Mesendoderm (in vitro differentiated cells): ENCODE data around the gene CRELD2.

ENCODE experiments used
- DNase-seq: peaks from one replicate; pipeline ENCODE4 v3.0.0; 2013
- H2AK5ac ChIP-seq: 2 replicates; pipeline ENCODE4 v1.6.1; 2013; ENCODE audit warnings: low read length, inconsistent platforms
- H2BK120ac ChIP-seq: 2 replicates; pipeline ENCODE4 v1.6.1; 2013; ENCODE audit warnings: low read depth, mild to moderate bottlenecking, low read length, moderate library complexity, mixed read lengths
- H2BK15ac ChIP-seq: replicated peaks from 2 replicates; pipeline ENCODE4 v1.6.1; 2013; ENCODE audit warnings: low read depth, mild to moderate bottlenecking, moderate library complexity
- H2BK5ac ChIP-seq: 2 replicates; pipeline ENCODE4 v1.6.1; 2013; ENCODE audit warnings: low read length, inconsistent platforms
- H3K18ac ChIP-seq: 2 replicates; pipeline ENCODE4 v1.6.1; 2013; ENCODE audit warnings: mild to moderate bottlenecking, low read length, mixed read lengths
- H3K23ac ChIP-seq: one replicate; pipeline ENCODE4 v1.6.1; 2013; ENCODE audit warnings: low read length
- H3K27ac ChIP-seq: 2 replicates; pipeline ENCODE4 v1.5.1; 2013; ENCODE audit warnings: low read depth, mild to moderate bottlenecking, inconsistent platforms, low read length, moderate library complexity
- H3K27me3 ChIP-seq: 2 replicates; pipeline ENCODE4 v1.6.1; 2013; ENCODE audit warnings: low read length, control low read depth, mild to moderate bottlenecking, inconsistent platforms; ENCODE audit not compliant: insufficient read depth, poor library complexity
- H3K36me3 ChIP-seq: 2 replicates; pipeline ENCODE4 v1.6.1; 2013; ENCODE audit warnings: low read length, inconsistent platforms; ENCODE audit not compliant: control insufficient read depth, insufficient read depth
- H3K4ac ChIP-seq: one replicate; pipeline ENCODE4 v1.6.1; 2013; ENCODE audit warnings: low read depth, mild to moderate bottlenecking, low read length, moderate library complexity
- H3K4me1 ChIP-seq: 2 replicates; pipeline ENCODE4 v1.6.1; 2013; ENCODE audit warnings: low read depth, low read length, inconsistent platforms; ENCODE audit not compliant: control insufficient read depth
- H3K4me2 ChIP-seq: 2 replicates; pipeline ENCODE4 v1.6.1; 2013; ENCODE audit warnings: low read length
- H3K4me3 ChIP-seq: 2 replicates; pipeline ENCODE4 v1.5.1; 2013; ENCODE audit warnings: mild to moderate bottlenecking, low read length
- H3K56ac ChIP-seq: one replicate; pipeline ENCODE4 v1.6.1; 2013; ENCODE audit warnings: low read length
- H3K79me1 ChIP-seq: 2 replicates; pipeline ENCODE4 v1.6.1; 2013; ENCODE audit warnings: low read length, inconsistent platforms
- H3K79me2 ChIP-seq: 2 replicates; pipeline ENCODE4 v1.6.1; 2013; ENCODE audit warnings: mild to moderate bottlenecking, low read length; ENCODE audit not compliant: control insufficient read depth, insufficient read depth
- H3K9ac ChIP-seq: 2 replicates; pipeline ENCODE4 v1.6.1; 2013; ENCODE audit warnings: low read length, inconsistent platforms
- H4K5ac ChIP-seq: one replicate; pipeline ENCODE4 v1.6.1; 2013; ENCODE audit warnings: low read length
- H4K8ac ChIP-seq: one replicate; pipeline ENCODE4 v1.6.1; 2013; ENCODE audit warnings: low read depth, mild to moderate bottlenecking, control low read depth, low read length, moderate library complexity
- WGBS: extraction: QIAGEN DNeasy Blood & Tissue Kit; methylation state at CpG from one replicate; pipeline ENCODE4 v1.1.7; 2013; ENCODE audit warnings: low lambda C conversion rate, missing lambda C conversion rate; ENCODE audit not compliant: insufficient coverage; ENCODE audit errors: extremely low coverage; 5-methylcytosine and 5-hydroxymethylcytosine counted together

Gene CRELD2

DNA sequence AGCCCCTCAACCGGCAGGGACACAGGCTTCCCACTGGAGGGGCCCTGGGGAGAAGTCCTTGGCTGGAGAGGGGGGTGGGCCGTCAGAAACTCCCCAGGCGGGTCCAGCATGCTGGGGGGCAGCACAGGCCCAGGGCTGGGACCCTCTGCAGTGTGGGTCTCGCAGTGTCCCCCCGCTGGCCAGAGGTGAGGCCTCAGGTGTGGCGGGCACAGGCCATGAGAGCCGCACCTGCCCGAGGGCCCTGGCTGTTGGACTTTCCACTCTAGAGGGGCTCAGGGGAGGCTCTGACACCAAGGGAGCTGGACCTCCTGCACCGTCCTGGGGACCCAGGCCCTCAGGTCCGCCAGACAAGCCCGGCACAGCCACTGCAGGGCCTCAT lies 31.5 kb downstream of the CRELD2 start:
- Histone ChIP-seq H2BK5ac (no peak overlapping the region), H2BK15ac (no peak overlapping the region), H3K4me2 (no peak overlapping the region), H3K79me1 (no peaks in the 10 kb centered on the region), H3K27me3 (no peaks in the 10 kb centered on the region), H3K4me1 (no peaks in the 10 kb centered on the region), H3K4me3 (no peak overlapping the region), H3K4ac (no peak overlapping the region), H3K23ac (no peak overlapping the region), H2AK5ac (no peak overlapping the region), H4K8ac (no peak overlapping the region), H3K36me3 (no peaks in the 10 kb centered on the region), H2BK120ac (no peak overlapping the region), H3K56ac (no peak overlapping the region), H3K9ac (no peak overlapping the region), H3K27ac (no peak overlapping the region), H3K79me2 (no peaks in the 10 kb centered on the region), H4K5ac (no peak overlapping the region), H3K18ac (no peak overlapping the region)
- no peak for DNase-seq
- no CpG with 5 or more reads among the region's 11 CpGs for WGBS

DNA sequence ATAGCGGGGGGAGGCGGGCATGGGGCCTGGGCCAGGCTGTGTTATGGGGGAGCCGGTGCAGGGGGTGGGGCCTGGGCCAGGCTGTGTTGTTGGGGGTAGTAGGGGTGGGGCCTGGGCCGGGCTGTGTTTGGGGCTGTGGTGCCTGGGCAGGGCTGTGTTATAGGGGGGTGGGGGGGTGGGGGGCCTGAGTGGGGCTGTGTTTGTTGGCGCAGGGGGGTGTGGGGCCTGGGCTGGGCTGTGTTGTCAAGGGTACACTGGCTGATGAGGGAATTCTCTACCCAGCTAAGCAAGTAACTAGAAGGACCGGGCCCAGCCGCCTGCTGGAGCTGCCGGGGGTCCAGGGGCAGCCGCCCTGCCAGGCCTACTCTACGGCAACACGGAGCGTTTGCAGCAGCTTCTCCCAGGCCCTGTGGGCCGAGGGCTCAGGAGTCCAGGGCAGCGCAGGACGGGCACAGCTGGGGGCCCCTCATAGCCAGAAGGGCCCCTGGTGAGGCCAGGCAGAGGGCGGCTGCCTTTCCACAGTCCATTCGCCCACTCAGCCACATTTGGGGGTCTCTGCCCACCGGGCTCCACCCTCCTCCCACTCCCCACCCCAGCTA lies 32.1 kb downstream of the CRELD2 start:
- no peak for DNase-seq
- H3K27me3 ChIP-seq = no peaks in the 10 kb centered on the region
- H3K4me3 ChIP-seq = no peak overlapping the region
- no peak overlapping the region for H2BK5ac ChIP-seq
- H2BK15ac ChIP-seq = no peak overlapping the region
- no CpG with 5 or more reads among the region's 18 CpGs for WGBS
- H3K23ac ChIP-seq = no peak overlapping the region
- no peaks in the 10 kb centered on the region for H3K79me1 ChIP-seq
- H2AK5ac ChIP-seq = no peak overlapping the region
- H2BK120ac ChIP-seq = peak overlapping the region; percentile 5
- H3K36me3 ChIP-seq = no peaks in the 10 kb centered on the region
- H3K18ac ChIP-seq = no peak overlapping the region
- no peak overlapping the region for H4K5ac ChIP-seq
- peak overlapping the region; percentile 3 for H3K56ac ChIP-seq
- H3K27ac ChIP-seq = no peak overlapping the region
- no peak overlapping the region for H3K9ac ChIP-seq
- no peaks in the 10 kb centered on the region for H3K79me2 ChIP-seq
- H4K8ac ChIP-seq = no peak overlapping the region
- no peak overlapping the region for H3K4me2 ChIP-seq
- H3K4me1 ChIP-seq = no peaks in the 10 kb centered on the region
- H3K4ac ChIP-seq = no peak overlapping the region

DNA sequence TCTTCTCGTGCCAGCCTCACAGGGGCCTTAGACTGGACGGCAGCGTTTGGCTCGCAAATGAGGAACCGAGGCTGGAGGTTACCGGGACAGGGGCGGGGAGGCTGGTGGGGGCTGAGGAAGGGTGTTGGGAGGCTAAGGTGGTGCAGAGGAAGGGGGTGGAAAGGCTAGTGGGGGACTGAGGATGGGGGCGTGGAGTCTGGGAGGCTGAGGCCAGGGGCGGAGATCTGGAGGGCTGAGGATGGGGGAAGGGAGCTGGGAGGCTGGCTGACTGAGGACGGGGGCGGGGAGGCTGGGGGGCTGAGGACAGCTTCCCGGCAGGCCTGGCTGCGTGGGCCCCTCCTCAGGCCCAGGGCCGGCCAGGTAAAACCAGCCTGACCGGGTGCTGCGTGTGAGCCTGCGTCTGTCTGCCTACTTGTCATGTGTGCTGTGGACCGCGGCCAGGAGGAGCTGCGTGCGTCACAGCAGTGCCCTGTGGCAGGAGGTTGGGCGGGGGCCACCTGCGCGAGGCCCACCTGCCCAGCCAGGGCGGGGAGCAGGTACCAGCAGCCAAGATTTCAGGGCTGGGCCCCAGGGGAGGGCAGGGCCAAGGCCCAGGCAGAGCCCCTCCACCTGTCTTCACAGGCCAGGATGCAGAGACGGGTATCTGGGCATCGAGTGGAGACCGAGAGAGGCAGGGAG lies 32.7 kb downstream of the CRELD2 start:
- no peaks in the 10 kb centered on the region for H3K4me1 ChIP-seq
- H3K36me3 ChIP-seq = no peaks in the 10 kb centered on the region
- H3K4ac ChIP-seq = no peak overlapping the region
- no peak overlapping the region for H3K27ac ChIP-seq
- H3K27me3 ChIP-seq = no peaks in the 10 kb centered on the region
- DNase-seq = no peak
- no peaks in the 10 kb centered on the region for H3K79me1 ChIP-seq
- no peak overlapping the region for H2BK15ac ChIP-seq
- H3K18ac ChIP-seq = no peak overlapping the region
- H3K23ac ChIP-seq = no peak overlapping the region
- no peak overlapping the region for H2AK5ac ChIP-seq
- peak overlapping the region; percentile 3 for H3K56ac ChIP-seq
- no peak overlapping the region for H4K5ac ChIP-seq
- no peak overlapping the region for H3K9ac ChIP-seq
- WGBS = no CpG with 5 or more reads among the region's 28 CpGs
- peak overlapping the region; percentile 5 for H2BK120ac ChIP-seq
- no peak overlapping the region for H4K8ac ChIP-seq
- H3K79me2 ChIP-seq = no peaks in the 10 kb centered on the region
- H3K4me2 ChIP-seq = no peak overlapping the region
- no peak overlapping the region for H2BK5ac ChIP-seq
- H3K4me3 ChIP-seq = no peak overlapping the region

- no peak overlapping the region for H4K5ac ChIP-seq
- H3K79me2 ChIP-seq = no peaks in the 10 kb centered on the region
- H3K79me1 ChIP-seq = no peaks in the 10 kb centered on the region
- no peak overlapping the region for H2AK5ac ChIP-seq
- H3K4ac ChIP-seq = no peak overlapping the region
- H4K8ac ChIP-seq = no peak overlapping the region
- H3K36me3 ChIP-seq = no peaks in the 10 kb centered on the region
- H3K4me3 ChIP-seq = no peak overlapping the region
- H3K4me1 ChIP-seq = no peaks in the 10 kb centered on the region
- WGBS = no CpG with 5 or more reads among the region's 4 CpGs
- H3K27ac ChIP-seq = no peak overlapping the region
- H2BK120ac ChIP-seq = no peak overlapping the region
- no peaks in the 10 kb centered on the region for H3K27me3 ChIP-seq
- H3K4me2 ChIP-seq = no peak overlapping the region
- no peak overlapping the region for H3K56ac ChIP-seq
- H2BK15ac ChIP-seq = no peak overlapping the region
- no peak for DNase-seq
- H3K9ac ChIP-seq = no peak overlapping the region
- H3K18ac ChIP-seq = no peak overlapping the region
- no peak overlapping the region for H3K23ac ChIP-seq
- H2BK5ac ChIP-seq = no peak overlapping the region
Observed at GRCh38 chr22:49951678-49951985, 33.2 kb downstream of the CRELD2 start.

DNA sequence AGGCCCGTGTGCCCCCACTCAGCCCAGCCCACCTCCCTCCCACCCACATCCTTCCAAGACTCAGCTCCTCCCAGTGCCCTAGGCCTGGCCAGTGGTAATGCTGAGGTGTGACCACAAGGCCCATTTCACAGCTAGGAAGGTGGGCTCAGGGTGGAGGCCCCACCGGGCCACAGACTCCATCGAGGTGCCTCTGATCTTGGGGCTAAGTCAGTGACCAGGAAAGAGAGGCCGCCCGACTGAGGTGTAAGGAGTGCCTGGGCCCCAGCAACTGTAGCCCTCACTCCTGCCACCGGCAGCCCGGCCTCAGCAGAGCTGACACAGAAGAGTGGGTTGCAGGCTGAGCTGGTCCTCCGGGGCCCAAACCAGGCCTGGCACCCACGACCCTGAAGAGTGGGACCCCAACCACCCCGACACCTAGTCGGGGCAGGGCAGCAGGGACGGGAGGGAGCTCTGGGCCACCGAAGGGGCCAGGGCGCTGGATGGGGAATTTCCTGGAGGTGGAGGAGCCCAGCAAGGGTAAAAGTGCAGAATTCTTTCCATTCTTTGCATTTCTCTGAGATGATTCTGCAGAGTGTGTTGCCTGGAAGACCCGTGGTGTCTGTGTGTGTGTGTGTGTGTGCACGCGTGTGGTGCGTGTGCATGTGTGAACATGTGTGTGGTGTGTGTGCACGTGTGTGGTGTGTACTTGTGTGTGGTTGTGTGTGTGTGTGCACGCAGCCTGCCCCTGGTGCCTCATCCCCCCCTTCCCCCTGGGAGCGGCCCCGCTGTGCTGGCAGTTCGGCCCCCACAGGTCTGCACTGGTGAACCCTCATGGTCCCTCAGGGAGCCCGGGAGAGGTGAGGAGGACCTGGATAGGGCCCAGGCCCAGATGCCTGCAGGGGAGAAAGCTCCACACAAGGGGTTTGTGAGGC lies 33.8 kb downstream of the CRELD2 start:
- peak; percentile 90 for DNase-seq
- H3K18ac ChIP-seq = no peak overlapping the region
- no peaks in the 10 kb centered on the region for H3K4me1 ChIP-seq
- H3K27ac ChIP-seq = no peak overlapping the region
- peak overlapping the region; percentile 23 for H2BK5ac ChIP-seq
- H3K79me1 ChIP-seq = no peaks in the 10 kb centered on the region
- no peak overlapping the region for H3K4me3 ChIP-seq
- H2BK15ac ChIP-seq = no peak overlapping the region
- H3K27me3 ChIP-seq = no peaks in the 10 kb centered on the region
- no peaks in the 10 kb centered on the region for H3K36me3 ChIP-seq
- no peak overlapping the region for H4K8ac ChIP-seq
- H3K79me2 ChIP-seq = no peaks in the 10 kb centered on the region
- no peak overlapping the region for H3K23ac ChIP-seq
- no CpG with 5 or more reads among the region's 24 CpGs for WGBS
- peak overlapping the region; percentile 46 for H3K56ac ChIP-seq
- H4K5ac ChIP-seq = no peak overlapping the region
- H2BK120ac ChIP-seq = no peak overlapping the region
- H3K4me2 ChIP-seq = no peak overlapping the region
- no peak overlapping the region for H3K9ac ChIP-seq
- peak overlapping the region; percentile 28 for H3K4ac ChIP-seq
- H2AK5ac ChIP-seq = no peak overlapping the region
